K562 (cell line): ENCODE results near the gene ROBO1. TPM values are rescaled to one million over a fixed set of nuclear protein-coding genes. Genes with fewer than 3 reads are reported as not detected.

Experiments
- ATAC-seq: fragments of 200-7000 bp; cut with Tn5 transposase; 3 replicates; pipeline ENCODE4 v1.9.1; 2020; ENCODE audit warnings: moderate library complexity
- BruUV-seq: library from RNA; stranded (reverse); fragments of 400-500 nt; replicated peaks from 2 replicates; lab custom pipeline; 2021; lab: Mats Ljungman, UMichigan
- CTCF ChIA-PET: fragments of 300-600 bp; formaldehyde crosslinking; extraction: SDS; loops from one replicate; lab custom pipeline; 2021; ENCODE audit warnings: low intra/inter-chr PET ratio; lab: Yijun Ruan, JAX
- POLR2A ChIA-PET: fragments of 300-600, 350-650 bp; sonication (Branson Sonifier 250); formaldehyde crosslinking; extraction: SDS; loops from one replicate; lab custom pipeline; 2021; ENCODE audit warnings: antibody characterized with exemption, inconsistent platforms; lab: Yijun Ruan, JAX
- DNase-seq, 4 experiments: peaks; one replicate each; pipeline versions ENCODE4 v3.0.0 to v3.0.0-alpha.2; 2011 to 2018; ENCODE audit warnings: low spot score in 3 of 4, mixed read lengths in 3 of 4; ENCODE audit errors: extremely low read depth in 1 of 4
- FAIRE-seq: peaks from 2 replicates; lab custom pipeline; 2011; peaks lifted over from hg19 to GRCh38; lab: Jason Lieb, UNC
- H2AFZ ChIP-seq: 2 replicates; pipeline ENCODE4 v1.6.0; 2011; ENCODE audit warnings: low read depth, low read length, control low read depth, inconsistent platforms
- H3K27ac ChIP-seq: fragments of 200-600 bp; 3 replicates; pipeline ENCODE4 v1.8.0; 2011; ENCODE audit warnings: low read depth, mild to moderate bottlenecking, control low read depth, inconsistent platforms, low read length, moderate library complexity, mixed read lengths; ENCODE audit errors: extremely low read depth
- H3K27me3 ChIP-seq, 2 experiments: fragments of 300-600 bp in 1 of 2; 2 replicates in 1 of 2; 3 replicates in 1 of 2; pipeline versions ENCODE4 v1.6.0 to v1.8.0; 2011; ENCODE audit warnings: inconsistent platforms in 2 of 2, low read length in 2 of 2, mild to moderate bottlenecking in 1 of 2, mixed read lengths in 1 of 2, moderate library complexity in 1 of 2; ENCODE audit not compliant: control insufficient read depth in 2 of 2, insufficient read depth in 2 of 2
- H3K36me3 ChIP-seq: fragments of 300-600 bp; 3 replicates; pipeline ENCODE4 v1.8.0; 2011; ENCODE audit warnings: mild to moderate bottlenecking, low read length, inconsistent platforms; ENCODE audit not compliant: control insufficient read depth, insufficient read depth
- H3K4me1 ChIP-seq, 2 experiments: fragments of 200-600 bp in 1 of 2; replicated peaks in 1 of 2; 2 replicates in 1 of 2; 3 replicates in 1 of 2; pipeline versions ENCODE4 v1.5.1 to v1.8.0; 2011; ENCODE audit warnings: inconsistent platforms in 2 of 2, low read length in 2 of 2, mild to moderate bottlenecking in 1 of 2, mixed read lengths in 1 of 2, moderate library complexity in 1 of 2; ENCODE audit not compliant: control insufficient read depth in 2 of 2, insufficient read depth in 2 of 2
- H3K4me2 ChIP-seq: 2 replicates; pipeline ENCODE4 v1.6.1; 2011; ENCODE audit warnings: low read length, control low read depth, inconsistent platforms, mixed read lengths; ENCODE audit not compliant: insufficient read depth
- H3K4me3 ChIP-seq: fragments of 200-600 bp; sonication (generic), shearing (Covaris generic); 2 replicates; pipeline ENCODE4 v1.5.1; 2016; ENCODE audit warnings: control low read depth, inconsistent platforms
- H3K79me2 ChIP-seq: fragments of 200-600 bp; 3 replicates; pipeline ENCODE4 v1.8.0; 2011; ENCODE audit warnings: low read length, inconsistent platforms; ENCODE audit not compliant: control insufficient read depth, insufficient read depth
- H3K9ac ChIP-seq, 2 experiments: 2 replicates each; pipeline versions ENCODE4 v1.6.0 to v1.6.1; 2011; ENCODE audit warnings: low read depth in 2 of 2, low read length in 2 of 2, control low read depth in 1 of 2, inconsistent platforms in 1 of 2, mild to moderate bottlenecking in 1 of 2, mixed read lengths in 1 of 2; ENCODE audit not compliant: insufficient read depth in 1 of 2
- H3K9me1 ChIP-seq: one replicate; pipeline ENCODE4 v1.6.0; 2011; ENCODE audit warnings: inconsistent platforms, mild to moderate bottlenecking, low read length, moderate library complexity; ENCODE audit not compliant: control insufficient read depth, insufficient read depth
- H3K9me3 ChIP-seq: replicated peaks from 2 replicates; pipeline ENCODE4 v1.5.1; 2011; ENCODE audit warnings: low read depth, low read length, inconsistent platforms; ENCODE audit not compliant: control insufficient read depth, insufficient read depth
- H4K20me1 ChIP-seq: replicated peaks from 2 replicates; pipeline ENCODE4 v1.6.1; 2011; ENCODE audit warnings: low read length, inconsistent platforms, mixed read lengths; ENCODE audit not compliant: control insufficient read depth, insufficient read depth
- EP300 ChIP-seq: IDR thresholded peaks from 2 replicates; pipeline ENCODE4 v1.6.1; 2012; ENCODE audit warnings: low read length, improper control_type of control experiment
- HIVEP1 ChIP-seq: fragments of 250-450 bp; sonication (Bioruptor Pico); IDR thresholded peaks from 2 replicates; pipeline ENCODE4 v1.4.0; 2020; ENCODE audit warnings: mild to moderate bottlenecking
- NEUROD1 ChIP-seq: fragments of 150-350 bp; IDR thresholded peaks from 2 replicates; pipeline ENCODE4 v1.6.1; 2014; ENCODE audit warnings: borderline replicate concordance, low read length, low read depth; ENCODE audit not compliant: partially characterized antibody
- RFX5 ChIP-seq: IDR thresholded peaks from 2 replicates; pipeline ENCODE4 v1.6.1; 2011; ENCODE audit warnings: low read depth, mild to moderate bottlenecking, improper control_type of control experiment, low read length
- THRAP3 ChIP-seq: fragments of 450-650 bp; IDR thresholded peaks from 2 replicates; pipeline ENCODE4 v1.6.1; 2016; ENCODE audit warnings: mild to moderate bottlenecking, inconsistent platforms, borderline replicate concordance
- WGBS: fragments of 100-300 bp; shearing (Covaris generic); methylation state at CpG from one replicate; pipeline ENCODE4 v1.1.6; 2016; ENCODE audit warnings: low coverage, mixed read lengths; ENCODE audit not compliant: insufficient coverage; ENCODE audit errors: missing lambda C conversion rate; 5-methylcytosine and 5-hydroxymethylcytosine counted together
- in situ Hi-C: fragments of 300-500 bp; cut with MboI; formaldehyde crosslinking; loops from 4 replicates; pipeline ENCODE4 v1.15.0; 2018; ENCODE audit warnings: inconsistent platforms, mixed read lengths
- intact Hi-C: fragments of 100-400 bp; cut with micrococcal nuclease; formaldehyde crosslinking; loops from 2 replicates; pipeline ENCODE4 v1.14.2; 2022
- polyA plus RNA-seq, 8 experiments: library from polyadenylated mRNA; depleted of rRNA in 4 of 8; stranded (reverse) in 5 of 8; unstranded in 3 of 8; fragments of >200 nt; fragmentation: Nextera tagmentation in 2 of 8; fragmentation: Illumina TruSeq in 1 of 8; extraction: Ambion mirVana in 2 of 8; extraction: Trizol in 1 of 8; gene quantifications; 2 replicates each; pipeline versions ENCODE4 v1.2.1 to v1.2.3, GENCODE V29; 2011 to 2014; ENCODE audit warnings: inconsistent platforms in 1 of 8, missing spikeins in 1 of 8
- total RNA-seq, 7 experiments: library from RNA; depleted of rRNA in 6 of 7; stranded (reverse); fragments of >200 nt in 6 of 7; fragmentation: Illumina TruSeq in 2 of 7; extraction: Trizol in 2 of 7; gene quantifications; 2 replicates each; pipeline versions ENCODE4 v1.2.1 to v1.2.3, GENCODE V29; 2011 to 2021; ENCODE audit warnings: low replicate concordance in 1 of 7
- TF ChIP-seq, protein P1 (sequence below): fragments of 450-650 bp; IDR thresholded peaks from 2 replicates; pipeline ENCODE4 v1.6.1; 2014; ENCODE audit warnings: low read depth, mild to moderate bottlenecking, moderate library complexity, borderline replicate concordance

ROBO1 gene
- total and polyA plus RNA-seq, 9 of the 15 experiments (the other 6 are each of a cell fraction or from before 2014, with no cell fraction given) = 0.01 to 0.53 (median 0.17) TPM; not detected in 5

- no peak for DNase-seq
- FAIRE-seq = no peak
- H2AFZ ChIP-seq = no peak overlapping the region
- POLR2A ChIA-PET = no interaction called here
- ATAC-seq = no peak
- H3K36me3 ChIP-seq = no peaks in the 10 kb centered on the region
- no peaks in the 10 kb centered on the region for H3K79me2 ChIP-seq
- no peaks in the 10 kb centered on the region; a peak in 1 of 5 replicates for H3K4me1 ChIP-seq
- no peaks in the 10 kb centered on the region for H3K9me1 ChIP-seq
- BruUV-seq = no TSS peak
- no peak overlapping the region for H3K4me2 ChIP-seq
- no peaks in the 10 kb centered on the region for H3K27me3 ChIP-seq
- H3K9ac ChIP-seq = no peak overlapping the region
- 0% methylated on average over 2 of the region's 2 CpGs for WGBS
- H3K4me3 ChIP-seq = no peak overlapping the region
- intact Hi-C loops = no loop called here
- H3K27ac ChIP-seq = no peak overlapping the region
- H3K9me3 ChIP-seq = no peaks in the 10 kb centered on the region
- TF ChIP-seq NEUROD1 (no peak), EP300 (no peak), RFX5 (no peak), THRAP3 (no peak), HIVEP1 (no peak)
- TF ChIP-seq, protein P1, sequence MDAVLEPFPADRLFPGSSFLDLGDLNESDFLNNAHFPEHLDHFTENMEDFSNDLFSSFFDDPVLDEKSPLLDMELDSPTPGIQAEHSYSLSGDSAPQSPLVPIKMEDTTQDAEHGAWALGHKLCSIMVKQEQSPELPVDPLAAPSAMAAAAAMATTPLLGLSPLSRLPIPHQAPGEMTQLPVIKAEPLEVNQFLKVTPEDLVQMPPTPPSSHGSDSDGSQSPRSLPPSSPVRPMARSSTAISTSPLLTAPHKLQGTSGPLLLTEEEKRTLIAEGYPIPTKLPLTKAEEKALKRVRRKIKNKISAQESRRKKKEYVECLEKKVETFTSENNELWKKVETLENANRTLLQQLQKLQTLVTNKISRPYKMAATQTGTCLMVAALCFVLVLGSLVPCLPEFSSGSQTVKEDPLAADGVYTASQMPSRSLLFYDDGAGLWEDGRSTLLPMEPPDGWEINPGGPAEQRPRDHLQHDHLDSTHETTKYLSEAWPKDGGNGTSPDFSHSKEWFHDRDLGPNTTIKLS = no peak
- TF ChIP-seq, all 486 proteins: peak for 0
- CTCF ChIA-PET = no interaction called here
- no peaks in the 10 kb centered on the region for H4K20me1 ChIP-seq
- in situ Hi-C loops = no loop called here
Observed at GRCh38 chr3:78736863-78737262, 1030.9 kb downstream of the ROBO1 start.
